H1 (cell line): ENCODE results near the gene FBXO46. TPM values are rescaled to one million over a fixed set of nuclear protein-coding genes. Genes with fewer than 3 reads are reported as not detected.

Experiments
- SAP30 ChIP-seq: fragments of 300-600 bp; sonication (generic); IDR thresholded peaks from 2 replicates; pipeline ENCODE4 v1.7.1; 2012; ENCODE audit warnings: low read length, moderate library complexity, mild to moderate bottlenecking, inconsistent platforms; ENCODE audit not compliant: insufficient read depth, insufficient replicate concordance
- polyA plus RNA-seq, 7 experiments: library from polyadenylated mRNA; depleted of rRNA in 3 of 7; stranded (reverse) in 5 of 7; unstranded in 2 of 7; fragments of >200 nt in 5 of 7; fragments of 200-250 nt in 2 of 7; gene quantifications; 1 replicate in 5 of 7; 2 replicates in 1 of 7; 4 replicates in 1 of 7; pipeline versions ENCODE4 v1.2.1 to v1.2.3, GENCODE V29; 2011 to 2013; ENCODE audit warnings: missing spikeins in 2 of 7, mixed read lengths in 2 of 7
- total RNA-seq: library from RNA; stranded (reverse); fragmentation: NEBNext Ultra II Directional; extraction: Animal tissue kit (Norgen Biotek cat#: 25700); gene quantifications from 2 replicates; pipeline ENCODE4 v1.2.1, GENCODE V29; 2021

The FBXO46 gene
- total and polyA plus RNA-seq, 2 of the 8 experiments (the other 6 are each of a cell fraction or from before 2014, with no cell fraction given) = 11.2 to 38.9 TPM

- peak; percentile 36 for TF ChIP-seq SAP30
Measured at GRCh38 chr19:45769821-45770191, 39.1 kb upstream of the FBXO46 start (continued).
